Measurements from ENCODE around the gene HYOU1.
A peak's percentile ranks its signal among the peaks of the same experiment; 100 is the strongest.
"Not testable (repeated sequence)": the region's sequence is repeated elsewhere in the genome, so short reads cannot be mapped to it uniquely, and the experiment has no call there.

The HYOU1 gene

GRCh38 chr11:119084663-119085436 lies 27.8 kb upstream of the HYOU1 start, which contains the start of gene HMBS:
HMBS (plus strand) TSS chr11:119084881; CDS start chr11:119085034, 153 bp downstream.
- DNase-seq = peak; percentile 89

GRCh38 chr11:119081682-119082260 lies 24.8 kb upstream of the HYOU1 start:
- DNase-seq = no peak

GRCh38 chr11:119078675-119079420 lies 21.8 kb upstream of the HYOU1 start:
- no peak for DNase-seq

GRCh38 chr11:119077839-119078238 lies 20.8 kb upstream of the HYOU1 start:
- DNase-seq = no peak

- peak; percentile 98 for DNase-seq
Observed at GRCh38 chr11:119067371-119068222, 10.6 kb upstream of the HYOU1 start, which contains the start of gene VPS11. VPS11 (plus strand) TSS chr11:119067818; CDS start chr11:119067824, 6 bp downstream.

- DNase-seq = peak; percentile 26
Observed at GRCh38 chr11:119065369-119065768, 8.4 kb upstream of the HYOU1 start.

GRCh38 chr11:119062779-119063178 lies 5.8 kb upstream of the HYOU1 start:
- no peak for DNase-seq

- no peak for DNase-seq
Observed at GRCh38 chr11:119061256-119061655, 4.3 kb upstream of the HYOU1 start.

- not testable (repeated sequence) for DNase-seq
Observed at GRCh38 chr11:119059128-119059527, 2.1 kb upstream of the HYOU1 start.

GRCh38 chr11:119056421-119056999 lies 495 bp downstream of the HYOU1 start:
- DNase-seq = peak; percentile 36

GRCh38 chr11:119055901-119056300 lies 1.1 kb downstream of the HYOU1 start:
- DNase-seq = no peak

GRCh38 chr11:119054418-119054817 lies 2.6 kb downstream of the HYOU1 start:
- DNase-seq = no peak

GRCh38 chr11:119052163-119052814 lies 4.7 kb downstream of the HYOU1 start:
- DNase-seq = no peak

- no peak for DNase-seq
Observed at GRCh38 chr11:119051440-119052162, 5.4 kb downstream of the HYOU1 start.

- no peak for DNase-seq
Observed at GRCh38 chr11:119049081-119049480, 7.9 kb downstream of the HYOU1 start.

- no peak for DNase-seq
Observed at GRCh38 chr11:119048644-119049043, 8.4 kb downstream of the HYOU1 start.

- DNase-seq = no peak
Observed at GRCh38 chr11:119047205-119047604, 9.8 kb downstream of the HYOU1 start.

GRCh38 chr11:119046489-119046888 lies 10.5 kb downstream of the HYOU1 start:
- no peak for DNase-seq

GRCh38 chr11:119044708-119045107 lies 12.3 kb downstream of the HYOU1 start:
- no peak for DNase-seq

GRCh38 chr11:119042927-119043326 lies 14.1 kb downstream of the HYOU1 start:
- DNase-seq = no peak
